ENCODE data around the gene WWC1.

Gene WWC1

GRCh38 chr5:168455201-168455600 lies 163.8 kb downstream of the WWC1 start:
- DNase-seq, result no peak

DNA sequence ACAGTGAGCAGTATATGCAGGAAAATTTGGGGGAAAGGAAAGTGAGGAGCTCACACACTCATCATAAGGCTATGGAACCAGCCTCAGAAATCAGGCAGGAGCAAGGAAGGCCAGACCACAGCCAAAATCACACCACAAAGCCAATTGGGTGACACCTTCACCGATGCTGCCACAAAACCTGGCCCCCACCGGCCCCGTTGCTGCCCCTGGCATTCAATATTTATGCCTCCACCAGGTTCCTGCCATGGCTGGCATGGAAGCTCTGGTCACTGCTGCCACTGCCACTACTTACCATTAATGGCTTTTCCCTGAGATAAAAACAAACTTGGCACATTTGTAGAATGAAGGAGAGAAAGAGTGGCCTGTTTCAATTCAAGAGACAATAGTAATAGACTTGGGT lies 166.1 kb downstream of the WWC1 start:
- no peak for DNase-seq

GRCh38 chr5:168460606-168461005 lies 169.2 kb downstream of the WWC1 start:
- DNase-seq, result no peak

- DNase-seq, result no peak
Measured at GRCh38 chr5:168463081-168463480, 171.6 kb downstream of the WWC1 start.

DNA sequence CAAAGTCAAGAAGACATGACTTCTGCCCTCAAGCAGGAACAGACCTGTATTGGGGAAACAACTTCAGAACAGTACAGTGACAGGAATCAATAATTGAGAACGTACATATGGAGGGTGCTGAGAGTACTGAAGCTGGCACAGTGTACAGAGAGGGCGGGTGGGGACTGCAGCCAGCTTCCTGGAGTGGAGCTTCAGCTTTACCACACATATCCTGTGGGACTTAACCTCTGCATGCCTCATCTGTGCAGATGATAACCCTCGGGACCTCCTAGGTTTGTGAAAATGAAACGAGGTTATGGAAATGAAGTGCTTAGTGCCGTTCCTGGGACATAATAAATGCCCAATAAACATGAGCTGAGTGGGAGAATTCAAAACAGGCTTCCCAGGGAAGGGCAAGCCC lies 172.8 kb downstream of the WWC1 start:
- DNase-seq, result no peak

DNA sequence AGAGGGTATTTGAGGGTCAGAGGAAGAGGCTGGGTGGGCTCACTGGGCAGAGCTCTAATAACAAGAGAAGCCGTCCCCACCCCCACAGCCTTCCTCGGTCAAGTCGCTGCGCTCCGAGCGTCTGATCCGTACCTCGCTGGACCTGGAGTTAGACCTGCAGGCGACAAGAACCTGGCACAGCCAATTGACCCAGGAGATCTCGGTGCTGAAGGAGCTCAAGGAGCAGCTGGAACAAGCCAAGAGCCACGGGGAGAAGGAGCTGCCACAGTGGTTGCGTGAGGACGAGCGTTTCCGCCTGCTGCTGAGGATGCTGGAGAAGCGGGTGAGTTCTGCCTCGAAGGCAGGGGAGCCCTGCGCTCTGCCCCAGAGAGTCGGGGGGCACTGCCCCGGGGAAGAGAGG lies 173.2 kb downstream of the WWC1 start:
- DNase-seq, result no peak

DNA sequence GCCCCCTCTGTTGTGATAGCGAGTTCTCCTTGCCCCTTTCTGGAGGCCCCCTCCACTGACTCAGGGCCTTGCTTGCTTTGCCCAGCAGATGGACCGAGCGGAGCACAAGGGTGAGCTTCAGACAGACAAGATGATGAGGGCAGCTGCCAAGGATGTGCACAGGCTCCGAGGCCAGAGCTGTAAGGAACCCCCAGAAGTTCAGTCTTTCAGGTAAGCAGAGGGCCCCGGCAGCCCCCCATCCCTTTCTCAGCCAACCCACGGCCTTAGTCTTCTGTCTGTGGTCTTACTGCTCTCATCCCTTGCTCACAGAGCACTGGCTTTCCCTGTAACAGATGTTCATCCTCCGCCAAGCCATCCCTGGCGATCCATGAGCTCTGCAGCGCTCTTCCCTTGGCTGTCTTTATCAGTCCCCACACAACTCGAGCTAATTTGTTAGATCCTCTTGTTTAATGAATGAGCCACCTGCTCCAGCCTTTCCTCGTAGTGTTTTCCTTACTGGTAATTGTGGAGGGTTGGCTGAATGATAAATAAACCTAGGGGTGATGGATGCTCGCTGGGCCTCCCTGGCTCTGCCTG lies 176.4 kb downstream of the WWC1 start:
- no peak for DNase-seq

DNA sequence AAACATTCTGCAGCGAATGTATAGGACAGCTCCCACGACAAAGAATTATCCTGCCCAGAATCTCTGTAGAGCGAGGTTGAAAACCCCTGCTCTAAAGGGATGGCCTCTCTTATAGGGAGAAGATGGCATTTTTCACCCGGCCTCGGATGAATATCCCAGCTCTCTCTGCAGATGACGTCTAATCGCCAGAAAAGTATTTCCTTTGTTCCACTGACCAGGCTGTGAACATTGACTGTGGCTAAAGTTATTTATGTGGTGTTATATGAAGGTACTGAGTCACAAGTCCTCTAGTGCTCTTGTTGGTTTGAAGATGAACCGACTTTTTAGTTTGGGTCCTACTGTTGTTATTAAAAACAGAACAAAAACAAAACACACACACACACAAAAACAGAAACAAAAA lies 177.4 kb downstream of the WWC1 start:
- no peak for DNase-seq

DNA sequence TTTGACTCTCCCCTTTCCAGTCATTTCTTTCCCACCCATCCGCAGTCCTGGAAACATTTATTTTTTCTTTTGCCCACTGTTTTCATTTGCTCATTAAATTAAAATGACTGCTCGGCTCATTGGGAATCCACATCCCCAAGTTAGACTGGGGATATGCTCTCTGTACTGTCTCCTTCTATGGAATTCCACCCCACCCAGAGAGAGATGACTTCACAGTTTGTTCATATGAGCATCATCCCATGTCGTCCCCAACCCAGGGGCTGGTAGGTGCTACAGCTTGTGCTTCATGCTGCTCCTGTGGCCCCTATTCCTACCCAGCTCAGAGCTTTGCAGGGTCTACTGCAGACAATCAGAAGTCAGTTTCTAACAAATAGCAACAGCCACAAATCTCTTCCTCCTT lies 178.4 kb downstream of the WWC1 start:
- no peak for DNase-seq

- no peak for DNase-seq
Measured at GRCh38 chr5:168471785-168472184, 180.3 kb downstream of the WWC1 start.

GRCh38 chr5:168472329-168472728 lies 180.9 kb downstream of the WWC1 start:
- no peak for DNase-seq

DNA sequence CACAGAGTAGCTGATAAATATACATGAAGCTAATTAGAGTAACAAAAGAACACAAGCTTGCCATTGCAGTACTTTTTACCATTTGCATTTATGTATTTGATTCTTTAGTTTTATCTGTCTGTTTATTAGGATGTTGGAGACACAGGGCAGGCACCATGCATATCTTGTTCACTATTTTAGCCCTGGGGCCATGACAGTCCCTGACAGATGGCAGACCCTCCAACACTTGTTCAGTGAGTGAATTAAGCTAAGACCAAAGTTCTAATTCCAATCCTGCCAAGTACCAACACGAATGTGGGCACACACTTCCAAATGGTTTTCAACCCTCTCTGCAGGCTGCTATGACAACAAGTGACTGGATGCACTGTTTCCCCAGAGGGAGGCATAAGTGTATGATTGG lies 182.9 kb downstream of the WWC1 start:
- DNase-seq, result no peak

DNA sequence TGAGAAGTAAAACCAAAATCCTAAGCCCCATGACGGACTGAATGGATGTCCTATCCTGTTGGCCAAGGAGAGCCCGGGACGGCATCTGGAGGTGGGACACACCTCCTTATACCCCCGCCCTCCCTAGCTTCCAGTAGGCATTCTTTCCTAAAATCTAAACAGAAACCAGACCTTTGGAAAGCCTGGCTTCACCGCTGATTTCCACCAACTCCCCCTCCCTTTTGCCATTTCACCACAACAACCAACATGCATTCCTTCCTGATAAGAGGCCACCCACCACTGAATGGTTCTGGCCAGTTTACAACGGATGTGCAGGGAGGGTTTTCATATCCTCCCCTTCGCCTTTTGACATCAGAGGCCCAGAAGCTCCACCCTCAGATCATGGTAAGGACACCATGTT lies 185.6 kb downstream of the WWC1 start:
- no peak for DNase-seq

DNA sequence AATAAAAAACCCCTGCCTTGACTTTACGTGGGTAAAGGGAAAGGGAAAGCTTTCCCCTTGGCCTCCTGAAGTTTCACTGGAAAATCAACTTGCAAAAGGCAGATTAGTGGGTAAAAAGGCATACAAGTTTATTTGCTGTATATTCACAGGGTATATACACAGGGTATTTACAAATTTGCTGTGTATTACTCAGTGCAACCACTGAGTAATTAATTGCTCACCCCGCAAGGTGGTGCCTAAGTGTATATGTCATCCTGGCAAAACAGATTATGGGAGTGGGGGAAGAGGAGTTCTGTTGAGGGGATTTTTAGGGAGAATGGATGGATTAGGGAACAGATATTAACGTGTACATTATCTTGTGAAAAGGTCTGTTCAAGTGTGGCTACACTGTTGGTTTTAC lies 187.7 kb downstream of the WWC1 start:
- no peak for DNase-seq

DNA sequence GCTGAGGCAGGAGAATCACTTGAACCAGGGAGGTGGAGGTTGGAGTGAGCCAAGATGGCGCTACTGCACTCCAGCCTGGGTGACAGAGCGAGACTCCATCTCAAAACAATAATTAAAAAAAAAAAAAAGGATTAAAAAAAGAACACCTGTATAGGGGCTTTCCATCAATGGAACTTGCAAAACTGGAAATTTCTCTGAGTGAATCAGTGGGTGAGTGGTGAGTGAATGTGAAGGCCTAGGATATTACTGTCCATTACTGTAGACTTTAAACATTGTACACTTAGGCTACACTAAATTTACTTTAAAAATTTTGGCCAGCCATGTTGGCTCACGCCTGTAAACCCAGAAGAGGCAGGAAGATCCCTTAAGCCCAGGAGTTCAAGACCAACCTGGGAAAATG lies 189.2 kb downstream of the WWC1 start:
- DNase-seq, result no peak

- no peak for DNase-seq
Measured at GRCh38 chr5:168481330-168481788, 189.9 kb downstream of the WWC1 start.

- DNase-seq, result no peak
Measured at GRCh38 chr5:168482361-168482760, 190.9 kb downstream of the WWC1 start.

- peak; percentile 74 for DNase-seq
Measured at GRCh38 chr5:168486136-168486879, 194.9 kb downstream of the WWC1 start, which contains the start of gene RARS1. TSS of gene RARS1 (plus strand) at chr5:168486471. CDS start at chr5:168486499, 28 bp downstream.

GRCh38 chr5:168489059-168489458 lies 197.6 kb downstream of the WWC1 start:
- no peak for DNase-seq

- no peak for DNase-seq
Measured at GRCh38 chr5:168494057-168494555, 202.7 kb downstream of the WWC1 start.

GRCh38 chr5:168502563-168503237 lies 211.3 kb downstream of the WWC1 start:
- DNase-seq, result no peak

DNA sequence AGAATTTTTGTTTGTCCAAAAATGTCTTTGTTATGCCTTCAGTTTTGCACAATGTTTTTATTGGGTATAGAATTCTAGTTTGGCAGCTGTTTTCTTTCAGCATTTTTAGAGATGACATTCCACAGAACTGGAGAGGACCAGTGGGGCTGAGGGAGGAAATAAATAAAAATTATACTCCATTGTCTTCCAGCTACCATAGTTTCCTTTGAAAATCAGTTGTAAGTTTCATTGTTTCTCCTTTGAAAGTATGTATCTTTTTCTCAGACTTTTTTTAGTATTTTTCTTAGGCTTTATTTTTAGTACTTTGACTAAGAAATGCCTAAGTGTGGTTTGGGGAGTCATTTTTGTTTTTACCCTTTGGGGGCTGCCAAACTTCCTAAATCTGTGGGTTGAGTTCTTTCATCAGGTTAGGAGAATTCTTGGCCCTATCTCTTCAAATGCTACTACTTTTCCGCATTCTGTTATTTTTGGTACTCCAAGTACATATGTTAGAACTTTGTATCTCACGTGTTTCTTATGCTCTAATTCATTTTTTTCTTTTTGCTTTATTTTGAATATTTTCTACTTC lies 222.5 kb downstream of the WWC1 start:
- DNase-seq, result no peak

Measured in NCI-H446 treated with DMSO at 0.1 percent for 48 hours (cell line).